HL-60/S4 treated with retinoic acid at 250 ng/mL for 4 days and 3 days (cell line): ENCODE data around the gene IFFO2.

Source experiments
- in situ Hi-C: fragments of 300-500 bp; cut with MboI; formaldehyde crosslinking; loops from 2 replicates; pipeline ENCODE4 v1.7.0; 2022; ENCODE audit warnings: low sequenced_read_pairs

IFFO2 gene

DNA sequence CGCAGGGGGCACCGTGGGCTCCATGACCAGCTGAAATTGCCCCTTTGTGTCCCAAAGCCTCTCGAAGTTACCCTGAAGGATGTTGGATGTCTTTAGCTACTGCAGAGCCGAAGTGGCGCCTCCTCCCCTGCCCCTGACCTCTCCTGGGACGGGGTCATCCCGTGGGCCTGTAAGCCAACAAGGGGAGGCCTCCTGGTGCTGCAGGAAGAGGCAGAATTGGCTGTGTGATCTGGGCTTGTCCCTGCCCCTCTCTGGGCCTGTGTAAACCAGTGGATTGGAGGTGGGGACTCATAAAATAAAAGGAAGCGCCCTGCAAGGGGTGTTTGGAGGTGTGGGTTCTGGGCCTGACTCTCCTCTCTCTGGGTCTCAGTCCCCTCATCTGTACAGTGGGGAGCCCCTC is 94.9 kb downstream of the IFFO2 start:
- in situ Hi-C loops: no loop called here

DNA sequence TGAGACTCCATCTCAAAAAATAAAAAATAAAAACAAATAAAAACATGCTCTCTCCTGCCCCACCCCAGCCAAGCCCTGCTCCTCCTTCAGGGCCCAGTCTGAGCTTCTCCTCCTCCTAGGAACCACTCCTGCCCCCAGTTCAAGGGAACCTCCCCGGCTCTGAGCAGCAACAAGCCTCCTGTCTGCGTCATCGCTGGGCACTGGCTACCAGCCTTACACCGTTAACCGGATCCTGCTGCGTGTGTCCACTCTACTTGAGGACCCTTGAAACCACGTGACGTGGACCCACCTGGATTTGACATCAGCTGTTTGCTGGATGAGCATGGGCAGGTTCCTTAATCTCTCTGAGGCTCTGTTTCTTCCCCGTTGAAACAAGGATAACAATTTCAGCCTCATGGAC is 95.4 kb downstream of the IFFO2 start:
- in situ Hi-C loops: no loop called here

- in situ Hi-C loops: no loop called here
These were observed 96.9 kb downstream of the IFFO2 start, which contains the start of gene TAS1R2 for GRCh38 chr1:18859560-18859959. Gene TAS1R2, minus strand, starts transcription at chr1:18859660. Its CDS starts 0 bp downstream, at chr1:18859660.

GRCh38 chr1:18858070-18858688 is 98.3 kb downstream of the IFFO2 start:
- in situ Hi-C loops: no loop called here

DNA sequence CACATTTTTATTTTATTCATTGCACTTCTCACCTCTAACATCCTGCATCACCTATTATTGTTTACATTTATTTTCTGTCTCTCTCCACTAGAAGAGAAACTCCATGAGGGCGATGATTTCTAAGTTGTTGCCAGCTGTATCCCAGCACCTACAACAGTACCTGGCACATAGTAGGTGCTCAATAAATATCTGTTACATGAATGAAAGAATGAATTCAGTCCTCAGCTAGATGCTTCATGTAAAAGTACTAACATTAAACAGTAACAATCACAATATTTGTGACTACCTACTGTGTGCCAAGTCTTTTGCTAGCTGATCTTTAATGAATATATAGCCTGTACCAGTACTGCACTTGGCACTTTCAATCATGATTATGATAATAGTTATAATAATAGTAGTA is 100.0 kb downstream of the IFFO2 start:
- in situ Hi-C loops: no loop called here

- in situ Hi-C loops: no loop called here
These were observed 100.9 kb downstream of the IFFO2 start for GRCh38 chr1:18855573-18855972.

- in situ Hi-C loops: no loop called here
These were observed 102.0 kb downstream of the IFFO2 start for GRCh38 chr1:18854331-18855025.
